Testis (tissue), 3 donors: ENCODE measurements around the gene MMP17. TPM values are rescaled to one million over a fixed set of nuclear protein-coding genes. Genes with fewer than 3 reads are reported as not detected.
A peak's percentile ranks its signal among the peaks of the same experiment; 100 is the strongest.

ENCODE experiments used
- DNase-seq: peaks from one replicate; pipeline ENCODE4 v3.0.0-alpha.2; 2019
- H3K27ac ChIP-seq, 2 donors: fragments of 200-600 bp; sonication (generic); one replicate each; pipeline ENCODE4 v1.5.1; 2019
- H3K27me3 ChIP-seq: fragments of 200-600 bp; sonication (generic); one replicate; pipeline ENCODE4 v1.5.1; 2019
- H3K36me3 ChIP-seq: fragments of 200-600 bp; sonication (generic); one replicate; pipeline ENCODE4 v1.5.1; 2017; ENCODE audit warnings: low read depth; ENCODE audit errors: missing control alignments
- H3K4me1 ChIP-seq: fragments of 200-600 bp; sonication (generic); one replicate; pipeline ENCODE4 v1.5.1; 2019
- H3K4me3 ChIP-seq, 2 donors: fragments of 200-600 bp; sonication (generic); one replicate each; pipeline ENCODE4 v1.5.1; 2017 to 2019
- H3K9me3 ChIP-seq: fragments of 200-600 bp; sonication (generic); one replicate; pipeline ENCODE4 v1.5.1; 2017
- POLR2A ChIP-seq: fragments of 450-650 bp; IDR thresholded peaks from one replicate; pipeline ENCODE4 v1.6.1; 2017; ENCODE audit warnings: antibody characterized with exemption, mild to moderate bottlenecking, moderate library complexity
- WGBS, 2 donors: methylation state at CpG; one replicate each; pipeline ENCODE4 v1.1.5; 2018; 5-methylcytosine and 5-hydroxymethylcytosine counted together
- intact Hi-C: fragments of 100-400 bp; cut with DNase I; formaldehyde crosslinking; loops from one replicate; pipeline ENCODE4 v1.15.1; 2023; ENCODE audit warnings: low total_unique reads
- polyA plus RNA-seq: library from polyadenylated mRNA; stranded (reverse); fragments of 350-450 nt; fragmentation: Illumina TruSeq; extraction: RNeasy Lipid Tissue Mini Kit (QIAGEN cat#74804); gene quantifications from one replicate; pipeline ENCODE4 v1.2.3, GENCODE V29; 2014; ENCODE audit warnings: low read depth, low replicate concordance; ENCODE audit not compliant: insufficient read depth
- total RNA-seq, 2 donors: library from RNA; depleted of rRNA; stranded (reverse); fragments of >200 nt; gene quantifications; one replicate each; pipeline ENCODE4 v1.2.3, GENCODE V29; 2016
- TF ChIP-seq, protein P1 (sequence below), 3 experiments: fragments of 450-650 bp in 2 of 3; fragments of 200-600 bp in 1 of 3; sonication (generic) in 1 of 3; IDR thresholded peaks; one replicate each; pipeline ENCODE4 v1.5.1; 2016 to 2019; ENCODE audit warnings: antibody characterized with exemption in 3 of 3, mild to moderate bottlenecking in 2 of 3, moderate library complexity in 1 of 3

MMP17 gene
- total and polyA plus RNA-seq, 3 donors from 2014 or later, result 13.2 to 23.3 (median 16.1) TPM

DNA sequence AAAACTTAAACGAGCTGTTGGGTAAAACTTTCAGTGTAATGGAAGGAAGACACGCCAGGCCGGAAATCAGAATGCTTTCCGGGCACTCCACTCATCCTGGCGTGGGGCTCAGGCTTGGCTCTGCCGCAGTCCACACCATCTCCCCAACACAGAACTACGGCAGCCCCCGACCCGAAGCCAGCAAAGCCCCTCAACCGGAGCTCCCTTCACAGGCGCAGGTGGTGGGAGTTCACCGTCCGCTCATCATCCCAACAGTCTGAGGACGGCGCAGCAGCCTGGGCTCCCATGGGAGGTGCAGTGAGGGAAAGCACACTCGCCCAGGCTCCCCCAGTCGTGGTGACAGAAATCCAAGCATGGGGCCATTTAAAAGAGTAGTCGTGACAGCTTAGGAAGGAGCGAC is 11.0 kb upstream of the MMP17 start:
- no peaks in the 10 kb centered on the region for H3K4me1 ChIP-seq
- WGBS, 2 donors, result 89% methylated on average over 19 of the region's 19 CpGs
- no peaks in the 10 kb centered on the region for H3K9me3 ChIP-seq
- H3K4me3 ChIP-seq, result no peak overlapping the region
- no peak overlapping the region for H3K27ac ChIP-seq
- no peaks in the 10 kb centered on the region for H3K27me3 ChIP-seq
- intact Hi-C loops, result no loop called here
- no peaks in the 10 kb centered on the region for H3K36me3 ChIP-seq
- TF ChIP-seq POLR2A, result no peak
- TF ChIP-seq, protein P1, sequence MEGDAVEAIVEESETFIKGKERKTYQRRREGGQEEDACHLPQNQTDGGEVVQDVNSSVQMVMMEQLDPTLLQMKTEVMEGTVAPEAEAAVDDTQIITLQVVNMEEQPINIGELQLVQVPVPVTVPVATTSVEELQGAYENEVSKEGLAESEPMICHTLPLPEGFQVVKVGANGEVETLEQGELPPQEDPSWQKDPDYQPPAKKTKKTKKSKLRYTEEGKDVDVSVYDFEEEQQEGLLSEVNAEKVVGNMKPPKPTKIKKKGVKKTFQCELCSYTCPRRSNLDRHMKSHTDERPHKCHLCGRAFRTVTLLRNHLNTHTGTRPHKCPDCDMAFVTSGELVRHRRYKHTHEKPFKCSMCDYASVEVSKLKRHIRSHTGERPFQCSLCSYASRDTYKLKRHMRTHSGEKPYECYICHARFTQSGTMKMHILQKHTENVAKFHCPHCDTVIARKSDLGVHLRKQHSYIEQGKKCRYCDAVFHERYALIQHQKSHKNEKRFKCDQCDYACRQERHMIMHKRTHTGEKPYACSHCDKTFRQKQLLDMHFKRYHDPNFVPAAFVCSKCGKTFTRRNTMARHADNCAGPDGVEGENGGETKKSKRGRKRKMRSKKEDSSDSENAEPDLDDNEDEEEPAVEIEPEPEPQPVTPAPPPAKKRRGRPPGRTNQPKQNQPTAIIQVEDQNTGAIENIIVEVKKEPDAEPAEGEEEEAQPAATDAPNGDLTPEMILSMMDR (IDR thresholded peaks at IDR 0.05), result no peak
- no peak for DNase-seq

DNA sequence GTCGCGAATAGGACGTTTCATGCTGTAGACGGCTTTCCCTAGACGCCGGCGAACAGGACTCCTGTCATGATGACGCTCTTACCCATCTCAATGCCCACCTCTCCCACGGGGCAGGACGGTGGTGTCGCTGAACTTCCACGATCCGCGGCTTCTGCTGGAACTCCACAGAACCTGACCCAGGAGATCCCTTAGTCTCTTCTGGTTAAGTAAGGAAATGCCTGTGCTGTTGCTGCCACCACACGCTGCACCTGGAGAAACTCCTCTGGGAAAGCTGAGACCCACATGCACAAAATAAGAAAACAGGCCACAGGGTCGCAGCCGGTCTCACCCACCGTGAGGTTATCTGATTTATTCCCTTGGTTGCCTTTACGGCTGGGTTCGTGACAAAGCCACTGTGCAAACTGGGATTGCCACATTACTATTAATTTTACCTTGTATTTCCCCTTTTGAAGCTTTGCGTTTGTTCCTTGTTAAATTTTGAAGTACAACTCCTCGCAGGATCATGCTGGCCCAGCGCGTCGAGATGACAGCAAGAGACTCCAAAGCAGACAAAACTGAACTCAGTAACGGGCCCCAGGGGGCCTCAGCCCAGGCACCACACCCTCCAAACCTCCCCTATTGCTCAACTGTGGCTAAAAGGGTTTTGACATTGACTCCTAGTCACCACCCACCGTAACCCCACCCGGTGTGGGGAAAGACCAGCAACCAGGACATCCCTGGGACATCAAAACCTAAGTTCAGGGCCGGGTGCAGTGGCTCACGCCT is 9.2 kb upstream of the MMP17 start:
- H3K27ac ChIP-seq, result no peak overlapping the region
- no peak for DNase-seq
- H3K27me3 ChIP-seq, result no peaks in the 10 kb centered on the region
- WGBS, 2 donors, result 88 to 89% methylated on average over 28 to 30 of the region's 30 CpGs
- H3K9me3 ChIP-seq, result no peaks in the 10 kb centered on the region
- H3K36me3 ChIP-seq, result no peaks in the 10 kb centered on the region
- no peak overlapping the region for H3K4me3 ChIP-seq
- H3K4me1 ChIP-seq, result no peaks in the 10 kb centered on the region
- TF ChIP-seq POLR2A, result no peak
- TF ChIP-seq, protein P1 (IDR thresholded peaks at IDR 0.05), result no peak
- intact Hi-C loops, result no loop called here

DNA sequence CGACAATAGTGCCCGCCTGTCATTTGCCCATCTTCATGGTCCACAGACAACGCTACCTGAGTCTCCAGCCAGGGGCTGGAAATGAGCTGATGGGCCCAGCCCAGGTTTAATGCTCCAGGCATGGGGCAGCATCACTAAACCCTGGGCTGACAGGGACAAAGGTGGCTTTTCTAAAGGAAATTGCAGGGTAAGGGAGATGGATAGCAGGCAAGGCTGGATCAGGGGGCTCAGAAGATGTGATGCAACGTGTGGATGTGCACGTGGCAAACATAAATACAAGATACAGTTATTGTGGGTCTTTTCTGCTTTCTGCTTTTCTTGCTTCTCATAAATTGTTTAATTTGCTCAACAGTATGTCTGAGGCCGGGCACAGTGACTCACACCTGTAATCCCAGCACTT is 3.7 kb upstream of the MMP17 start:
- no peaks in the 10 kb centered on the region for H3K27me3 ChIP-seq
- TF ChIP-seq, protein P1 (IDR thresholded peaks at IDR 0.05), result no peak
- TF ChIP-seq POLR2A, result no peak

DNA sequence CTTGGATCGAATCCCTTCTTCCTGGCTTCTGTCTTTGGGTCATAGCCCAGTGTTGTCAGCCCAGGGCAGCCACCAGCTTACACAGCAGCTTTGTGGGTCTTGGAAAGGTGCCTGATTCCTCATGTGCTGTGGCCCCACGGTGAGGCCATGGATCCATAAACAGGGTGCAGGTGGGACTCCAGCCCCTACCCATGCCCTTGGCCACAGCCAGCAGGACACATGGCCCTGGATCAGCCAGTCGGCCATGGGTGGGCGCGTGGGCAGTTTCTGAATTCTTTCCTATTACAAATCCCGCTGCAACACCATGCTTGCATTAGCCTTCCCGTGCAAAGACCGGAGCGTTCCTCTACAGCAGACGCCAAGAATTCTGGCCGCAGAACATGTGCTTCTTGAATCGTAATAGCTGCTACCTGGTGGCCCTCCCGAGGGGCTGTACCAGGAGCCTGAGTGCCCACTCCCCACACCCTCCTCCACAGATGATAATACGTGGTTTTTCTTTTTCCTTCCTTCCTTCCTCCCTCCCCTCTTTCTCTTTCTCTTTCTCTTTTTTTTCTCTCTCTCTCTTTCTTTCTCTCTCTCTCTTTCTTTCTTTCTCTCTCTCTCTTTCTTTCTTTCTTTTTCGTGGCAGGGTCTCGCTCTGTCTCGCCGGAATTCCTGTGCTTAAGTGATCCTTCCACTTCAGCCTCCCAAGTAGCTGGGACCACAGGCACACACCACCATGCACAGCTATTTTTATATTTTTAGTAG is 2.9 kb upstream of the MMP17 start:
- intact Hi-C loops, result no loop called here
- peak; percentile 46 for DNase-seq
- Histone ChIP-seq H3K36me3 (no peaks in the 10 kb centered on the region), H3K9me3 (no peaks in the 10 kb centered on the region), H3K4me3 (no peak overlapping the region), H3K27ac (no peak overlapping the region), H3K4me1 (peaks cover 12% of the 10 kb centered on the region), H3K27me3 (no peaks in the 10 kb centered on the region)
- 51 to 60% methylated on average over 17 to 18 of the region's 18 CpGs for WGBS, 2 donors
- TF ChIP-seq, protein P1 (IDR thresholded peaks at IDR 0.05), result no peak
- TF ChIP-seq POLR2A, result no peak

More for the DNA sequence above, 3.7 kb upstream of the MMP17 start:
- H3K27ac ChIP-seq, result no peak overlapping the region
- no peak overlapping the region for H3K4me3 ChIP-seq
- H3K36me3 ChIP-seq, result no peaks in the 10 kb centered on the region
- DNase-seq, result no peak
- 95 to 97% methylated on average over 6 of the region's 6 CpGs for WGBS, 2 donors
- H3K4me1 ChIP-seq, result peaks cover 5% of the 10 kb centered on the region
- no peaks in the 10 kb centered on the region for H3K9me3 ChIP-seq
- intact Hi-C loops, result no loop called here
